GM19043 (cell line): ENCODE data around the gene DPEP1.

Experiments used
- ATAC-seq: cut with Tn5 transposase; IDR thresholded peaks from one replicate; pipeline ENCODE4 v1.9.1; 2021; ENCODE audit warnings: low read depth; ENCODE audit not compliant: unreplicated experiment

Gene DPEP1

GRCh38 chr16:89596061-89596689 is 17.3 kb upstream of the DPEP1 start:
- ATAC-seq: no peak

GRCh38 chr16:89596957-89597649 is 16.3 kb upstream of the DPEP1 start:
- ATAC-seq: no peak

- no peak for ATAC-seq
These were observed 15.2 kb upstream of the DPEP1 start for GRCh38 chr16:89598199-89598598.

GRCh38 chr16:89599451-89599858 is 14.0 kb upstream of the DPEP1 start:
- no peak for ATAC-seq

GRCh38 chr16:89599902-89600301 is 13.5 kb upstream of the DPEP1 start:
- ATAC-seq: no peak

GRCh38 chr16:89600427-89600826 is 13.0 kb upstream of the DPEP1 start:
- ATAC-seq: no peak

- ATAC-seq: no peak
These were observed 12.5 kb upstream of the DPEP1 start for GRCh38 chr16:89600956-89601355.

- no peak for ATAC-seq
These were observed 11.6 kb upstream of the DPEP1 start for GRCh38 chr16:89601906-89602272.

- ATAC-seq: no peak
These were observed 11.0 kb upstream of the DPEP1 start for GRCh38 chr16:89602273-89602951.

- ATAC-seq: no peak
These were observed 10.4 kb upstream of the DPEP1 start for GRCh38 chr16:89602952-89603590.

- ATAC-seq: no peak
These were observed 8.7 kb upstream of the DPEP1 start for GRCh38 chr16:89604764-89605163.

GRCh38 chr16:89605186-89605970 is 8.1 kb upstream of the DPEP1 start:
- no peak for ATAC-seq

GRCh38 chr16:89606006-89606405 is 7.4 kb upstream of the DPEP1 start:
- no peak for ATAC-seq

GRCh38 chr16:89607453-89607852 is 6.0 kb upstream of the DPEP1 start:
- ATAC-seq: no peak

- ATAC-seq: no peak
These were observed 5.3 kb upstream of the DPEP1 start for GRCh38 chr16:89607937-89608740.

GRCh38 chr16:89610108-89610453 is 3.4 kb upstream of the DPEP1 start:
- ATAC-seq: no peak

- no peak for ATAC-seq
These were observed 851 bp upstream of the DPEP1 start for GRCh38 chr16:89612415-89613166.

- ATAC-seq: no peak
These were observed 565 bp downstream of the DPEP1 start for GRCh38 chr16:89613954-89614459.

GRCh38 chr16:89615176-89615575 is 1.7 kb downstream of the DPEP1 start:
- no peak for ATAC-seq
